Uterus (tissue), 2 donors: ENCODE results near the gene NBEAL2.

Source experiments
- POLR2A ChIP-seq, 2 donors: fragments of 450-650 bp; IDR thresholded peaks; one replicate each; pipeline ENCODE4 v1.6.1; 2016; ENCODE audit warnings: antibody characterized with exemption in 2 of 2, mild to moderate bottlenecking in 1 of 2, moderate library complexity in 1 of 2
- TF ChIP-seq, protein P1 (sequence below), 4 experiments: fragments of 200-600 bp in 2 of 4; fragments of 450-650 bp in 2 of 4; sonication (generic) in 2 of 4; IDR thresholded peaks; one replicate each; pipeline ENCODE4 v1.5.1; 2016 to 2019; ENCODE audit warnings: antibody characterized with exemption in 4 of 4, mild to moderate bottlenecking in 2 of 4, moderate library complexity in 1 of 4

DNA sequence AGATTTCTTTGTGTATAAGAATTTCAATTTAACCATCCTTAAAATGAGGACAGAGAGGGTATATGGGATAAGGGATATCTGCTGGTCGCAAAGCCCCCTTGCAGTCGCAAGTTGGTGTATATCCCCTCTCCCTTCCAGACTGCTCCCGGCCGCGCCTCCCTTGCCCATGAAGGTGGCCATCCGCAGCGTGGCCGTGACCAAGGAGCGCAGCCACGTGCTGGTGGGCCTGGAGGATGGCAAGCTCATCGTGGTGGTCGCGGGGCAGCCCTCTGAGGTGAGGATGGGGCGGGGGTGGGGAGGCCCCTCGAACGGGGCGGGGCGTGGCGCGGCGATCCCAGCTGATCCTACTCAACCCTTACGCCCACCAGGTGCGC, 29.4 kb downstream of the NBEAL2 start:
- TF ChIP-seq, protein P1, sequence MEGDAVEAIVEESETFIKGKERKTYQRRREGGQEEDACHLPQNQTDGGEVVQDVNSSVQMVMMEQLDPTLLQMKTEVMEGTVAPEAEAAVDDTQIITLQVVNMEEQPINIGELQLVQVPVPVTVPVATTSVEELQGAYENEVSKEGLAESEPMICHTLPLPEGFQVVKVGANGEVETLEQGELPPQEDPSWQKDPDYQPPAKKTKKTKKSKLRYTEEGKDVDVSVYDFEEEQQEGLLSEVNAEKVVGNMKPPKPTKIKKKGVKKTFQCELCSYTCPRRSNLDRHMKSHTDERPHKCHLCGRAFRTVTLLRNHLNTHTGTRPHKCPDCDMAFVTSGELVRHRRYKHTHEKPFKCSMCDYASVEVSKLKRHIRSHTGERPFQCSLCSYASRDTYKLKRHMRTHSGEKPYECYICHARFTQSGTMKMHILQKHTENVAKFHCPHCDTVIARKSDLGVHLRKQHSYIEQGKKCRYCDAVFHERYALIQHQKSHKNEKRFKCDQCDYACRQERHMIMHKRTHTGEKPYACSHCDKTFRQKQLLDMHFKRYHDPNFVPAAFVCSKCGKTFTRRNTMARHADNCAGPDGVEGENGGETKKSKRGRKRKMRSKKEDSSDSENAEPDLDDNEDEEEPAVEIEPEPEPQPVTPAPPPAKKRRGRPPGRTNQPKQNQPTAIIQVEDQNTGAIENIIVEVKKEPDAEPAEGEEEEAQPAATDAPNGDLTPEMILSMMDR (IDR thresholded peaks at IDR 0.05): no peak
- no peak for TF ChIP-seq POLR2A (IDR thresholded peaks at IDR 0.05)
